Stimulated activated CD8-positive, alpha-beta memory T cell treated with anti-CD3 and anti-CD28 coated beads, Interleukin-4, amount 100 ng/mL, for 48 hours (primary cell): Measurements from ENCODE around the gene EYS.
"Not testable (repeated sequence)": the region's sequence is repeated elsewhere in the genome, so short reads cannot be mapped to it uniquely, and the experiment has no call there.

Experiments used
- DNase-seq: peaks from one replicate; pipeline ENCODE4 v3.0.0-alpha.2; 2020

The EYS gene

DNA sequence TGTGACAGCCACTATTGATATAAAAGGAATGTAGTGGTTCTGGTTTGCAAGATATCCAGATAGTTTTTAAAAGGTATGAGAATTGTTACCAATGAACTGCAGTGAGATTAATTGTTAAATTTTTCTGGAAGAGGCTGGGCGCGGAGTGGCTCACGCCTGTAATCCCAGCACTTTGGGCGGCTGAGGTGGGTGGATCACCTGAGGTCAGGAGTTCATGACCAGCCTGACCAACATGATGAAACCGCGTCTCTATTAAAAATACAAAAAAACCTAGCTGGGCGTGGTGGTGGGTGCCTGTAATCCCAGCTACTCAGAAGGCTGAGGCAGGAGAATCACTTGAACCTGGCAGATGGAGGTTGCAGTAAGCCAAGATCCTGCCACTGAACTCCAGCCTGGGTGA is 1906.6 kb downstream of the EYS start:
- not testable (repeated sequence) for DNase-seq

DNA sequence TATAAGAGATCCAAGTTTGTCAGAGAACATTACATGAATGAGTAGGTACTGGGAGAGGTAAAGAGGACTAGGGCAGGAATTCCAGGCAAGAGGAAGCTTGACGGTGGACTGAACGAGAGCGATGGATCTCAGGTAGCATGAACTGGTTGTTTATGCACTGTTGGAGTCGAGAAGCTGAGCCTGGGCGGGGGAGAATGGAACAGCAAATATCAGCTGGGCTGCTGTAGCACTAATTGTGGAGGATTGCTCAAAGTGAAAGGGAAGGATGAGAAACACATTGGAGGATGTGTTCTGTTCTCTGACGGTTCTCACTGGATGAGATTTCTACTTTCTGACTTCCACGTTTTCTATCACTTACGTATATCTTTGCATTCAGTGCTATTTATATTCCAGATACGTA is 1907.2 kb downstream of the EYS start:
- DNase-seq: no peak

DNA sequence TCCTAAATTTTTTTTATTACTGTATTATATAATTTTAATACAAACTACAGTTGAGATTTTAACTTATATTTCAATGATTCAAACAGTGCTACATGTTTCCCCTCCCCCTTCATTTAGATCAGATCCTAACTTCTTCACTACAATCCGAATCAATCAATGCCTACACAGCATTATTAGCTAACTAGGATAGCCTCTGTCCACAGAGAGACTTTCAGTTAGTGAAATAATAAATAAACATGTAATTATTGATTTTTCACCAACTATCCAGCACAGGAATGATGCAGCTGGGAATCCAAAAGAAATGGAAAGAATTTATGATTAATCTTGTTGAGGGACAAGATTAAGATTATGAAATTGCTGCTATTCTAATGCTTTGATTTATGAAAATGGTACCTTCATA is 1907.7 kb downstream of the EYS start:
- no peak for DNase-seq

DNA sequence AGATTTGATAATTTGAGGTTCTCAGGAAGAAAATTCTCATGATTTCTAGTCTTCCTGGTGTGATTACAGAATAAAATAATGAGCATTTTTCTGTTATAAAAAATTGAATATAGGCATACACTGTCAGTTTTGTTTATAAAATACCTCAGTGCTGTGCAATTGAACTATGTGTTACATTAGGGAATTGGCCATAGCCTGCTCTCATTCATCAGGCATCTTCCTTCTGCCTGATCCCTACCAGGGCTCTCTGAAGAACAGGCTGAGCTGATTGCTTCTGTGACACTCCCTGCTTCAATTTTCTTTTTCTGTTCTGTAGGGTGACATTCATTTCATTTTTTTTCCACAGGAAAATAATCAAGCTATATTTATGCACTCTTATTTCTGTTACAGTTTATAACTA is 1908.6 kb downstream of the EYS start:
- DNase-seq: no peak

DNA sequence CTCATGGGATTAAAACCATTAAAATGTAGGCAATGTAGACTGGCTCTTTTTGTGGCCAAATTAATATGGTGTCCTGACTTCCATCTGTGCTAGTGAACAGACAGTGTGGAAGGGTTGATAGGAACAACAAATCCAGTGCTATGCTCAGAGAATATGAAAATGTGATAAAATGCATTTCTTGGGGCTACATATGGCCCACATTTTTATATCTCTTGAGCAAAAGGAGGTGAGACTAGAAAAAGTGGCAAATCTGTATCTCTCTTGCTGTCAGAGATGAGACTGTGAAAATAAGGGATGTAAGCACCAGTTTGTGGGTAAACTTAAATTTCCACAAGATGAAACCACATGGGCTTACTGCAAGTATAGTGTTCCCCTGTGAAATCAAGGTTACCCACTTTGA is 1909.3 kb downstream of the EYS start:
- no peak for DNase-seq

DNA sequence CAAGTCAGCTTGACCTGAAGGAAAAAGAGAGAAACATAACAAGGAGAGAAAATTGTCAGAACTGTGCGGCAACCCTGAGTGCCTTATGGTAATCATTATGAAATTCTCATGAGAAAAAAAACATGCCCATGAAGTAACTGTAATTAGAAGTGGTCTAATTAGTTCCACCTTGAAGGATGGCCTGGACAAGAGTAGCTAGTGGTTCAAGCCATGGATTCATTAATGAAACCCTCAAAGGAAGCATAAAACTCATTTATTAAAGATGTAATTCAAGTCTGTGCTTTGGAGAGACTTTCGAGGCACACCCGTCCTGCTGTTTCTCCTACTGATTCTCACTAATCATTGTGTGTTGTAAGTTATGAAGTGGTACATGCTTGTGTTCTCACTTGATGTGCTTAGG is 1911.2 kb downstream of the EYS start:
- DNase-seq: no peak

DNA sequence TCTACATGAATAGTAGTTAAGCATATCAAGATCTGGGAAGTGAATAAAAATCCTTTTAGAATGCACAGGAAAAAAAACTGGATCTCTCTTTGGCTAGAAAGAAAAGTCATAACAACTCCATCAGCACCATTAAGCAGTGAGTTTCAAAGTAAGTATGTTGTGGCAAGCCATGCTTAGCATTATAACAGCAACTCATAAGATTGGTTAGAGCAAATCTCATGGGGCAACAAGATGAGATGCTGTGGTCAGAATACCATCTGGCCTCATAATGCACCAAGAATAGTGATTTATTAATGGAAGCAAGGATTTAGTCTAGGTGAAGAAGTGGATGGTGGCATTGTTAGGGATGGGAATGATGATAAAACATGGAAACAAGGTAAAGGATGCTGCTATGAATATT is 1912.0 kb downstream of the EYS start:
- DNase-seq: no peak

DNA sequence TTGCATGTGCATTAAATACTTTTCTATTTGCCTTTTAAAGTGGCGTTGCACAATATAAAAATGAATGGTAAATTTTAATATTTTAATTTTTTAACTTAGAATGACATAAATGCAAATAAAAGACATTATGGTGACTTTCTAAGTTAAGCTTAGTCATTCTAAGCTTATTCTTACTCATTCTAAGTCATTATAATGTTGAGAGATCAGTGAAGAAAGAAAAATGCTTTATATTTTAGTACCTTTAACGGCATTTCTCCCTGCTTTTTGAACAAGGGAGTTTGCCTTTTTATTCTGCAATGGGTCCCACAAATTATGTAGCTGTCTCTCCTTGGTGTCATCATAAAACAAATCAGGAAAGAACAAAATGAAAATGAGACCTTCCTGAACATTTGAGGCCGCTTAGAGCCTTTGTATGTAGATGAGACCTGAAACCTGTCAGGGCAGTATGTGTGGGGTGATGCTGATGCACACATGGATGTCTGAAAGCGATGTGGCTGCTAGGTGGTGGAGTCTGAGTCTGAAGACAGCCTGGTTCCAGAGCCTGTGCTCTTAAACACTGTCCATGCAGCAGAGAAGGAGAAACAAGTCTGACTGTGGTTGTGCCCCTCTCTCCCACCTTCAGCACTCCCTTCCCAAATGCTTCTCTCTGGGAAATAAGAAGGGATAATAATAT is 1913.4 kb downstream of the EYS start:
- DNase-seq: no peak

DNA sequence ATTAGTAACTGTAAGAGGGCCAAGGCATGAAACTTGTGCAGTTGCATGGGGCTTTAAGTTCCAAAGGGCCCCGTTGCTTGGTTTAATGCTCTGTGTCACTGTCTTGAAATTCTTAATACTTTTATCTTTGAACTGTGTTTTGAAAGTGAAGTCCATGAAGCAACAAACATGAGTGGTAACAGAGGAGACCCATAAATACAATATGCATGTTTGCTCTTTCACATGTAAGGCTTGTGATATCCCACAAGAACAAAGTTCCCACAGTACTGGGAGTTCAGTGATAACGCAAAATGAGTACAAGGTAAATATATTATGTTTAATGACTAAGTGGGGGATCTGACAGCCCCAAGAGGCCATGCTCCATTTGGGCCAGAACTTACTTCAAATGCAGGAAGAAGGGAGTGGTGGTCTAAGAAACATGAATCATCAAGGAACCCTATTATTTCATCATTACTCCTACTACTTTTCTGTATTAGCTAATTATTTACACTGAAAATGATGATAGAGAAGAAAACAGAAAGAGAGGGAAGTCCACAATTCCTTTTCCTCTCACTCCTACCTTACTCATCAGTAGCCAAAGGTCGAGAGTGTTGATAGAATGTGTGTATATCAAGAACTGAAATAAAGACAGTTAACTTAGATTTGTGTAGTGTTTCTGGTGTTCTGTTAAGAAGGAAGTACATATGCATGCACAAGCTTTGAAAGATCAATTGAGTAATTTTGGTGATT is 1914.1 kb downstream of the EYS start:
- DNase-seq: no peak

DNA sequence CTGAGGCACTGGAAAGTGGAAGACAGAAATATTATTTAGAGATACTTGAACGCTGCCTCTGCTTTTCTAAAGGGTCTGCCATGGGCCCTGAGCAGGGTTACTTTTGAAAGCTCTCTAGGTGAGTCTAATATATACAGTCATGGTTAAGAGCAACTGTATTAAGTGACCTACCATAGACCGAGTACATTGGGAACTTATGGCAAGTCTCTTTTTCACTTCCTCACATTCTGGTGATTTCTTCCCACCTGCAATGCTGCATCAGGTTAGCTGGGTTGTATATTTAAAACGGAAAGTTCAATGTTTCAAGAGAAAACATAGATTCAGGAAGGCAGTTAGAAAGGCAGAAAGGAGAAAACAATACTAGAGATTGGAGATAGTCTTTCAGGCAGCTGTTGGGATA is 1916.7 kb downstream of the EYS start:
- no peak for DNase-seq

DNA sequence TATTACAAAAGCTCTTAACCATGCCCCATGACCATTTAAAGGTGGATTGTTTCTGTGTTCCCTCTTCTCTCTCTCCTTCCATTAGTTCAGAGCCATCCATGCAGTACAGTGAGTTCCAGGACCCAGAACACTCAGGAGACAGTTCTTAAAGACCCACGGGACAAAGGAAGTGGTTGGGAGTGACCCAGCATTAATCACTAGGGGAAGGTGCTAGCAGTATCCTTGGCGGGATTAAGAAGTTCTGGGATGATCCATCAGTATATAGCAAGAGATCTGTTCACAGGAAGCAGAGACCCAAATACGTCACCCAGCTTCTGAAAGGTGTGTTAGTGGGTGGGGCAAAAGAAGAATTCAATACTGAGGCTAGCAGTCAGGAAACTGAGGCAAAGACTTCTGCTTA is 1917.3 kb downstream of the EYS start:
- no peak for DNase-seq

DNA sequence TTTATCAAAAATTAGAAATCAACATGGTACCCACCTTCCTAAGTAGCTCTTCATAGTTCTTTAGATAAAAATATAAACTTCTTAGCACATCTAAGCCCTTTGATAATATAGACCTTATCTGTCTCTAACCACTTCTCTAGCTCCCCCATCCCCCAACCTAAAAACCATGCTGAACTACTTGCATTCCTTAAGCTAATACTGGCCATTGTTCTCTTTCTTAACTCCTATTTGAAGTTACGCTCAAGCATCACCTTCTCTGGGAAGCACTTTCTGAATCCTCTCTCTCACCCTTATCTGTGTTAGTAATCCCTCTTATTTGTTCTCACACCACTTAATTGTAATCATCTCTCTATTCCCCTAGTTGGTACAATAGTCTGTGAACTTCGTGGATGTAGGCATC is 1918.5 kb downstream of the EYS start:
- no peak for DNase-seq

DNA sequence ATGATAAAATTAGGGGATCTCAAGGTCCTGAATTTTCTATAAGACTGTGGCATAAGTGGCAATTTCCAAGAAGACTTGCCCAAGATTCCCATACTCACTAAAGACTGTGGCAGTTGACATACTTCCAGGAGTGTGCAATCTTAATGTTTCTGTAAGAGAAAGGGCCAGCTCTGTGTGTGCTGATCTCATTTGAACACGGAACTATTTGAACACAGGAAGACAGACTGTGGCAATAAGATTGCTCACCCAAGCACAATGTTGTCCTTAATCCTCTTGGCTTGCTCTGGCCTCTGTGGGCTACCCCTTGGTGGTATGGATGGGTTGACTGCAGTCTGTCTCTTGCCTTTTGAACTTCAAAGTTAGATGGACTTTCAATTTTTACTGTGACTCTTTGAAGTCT is 1920.0 kb downstream of the EYS start:
- no peak for DNase-seq

DNA sequence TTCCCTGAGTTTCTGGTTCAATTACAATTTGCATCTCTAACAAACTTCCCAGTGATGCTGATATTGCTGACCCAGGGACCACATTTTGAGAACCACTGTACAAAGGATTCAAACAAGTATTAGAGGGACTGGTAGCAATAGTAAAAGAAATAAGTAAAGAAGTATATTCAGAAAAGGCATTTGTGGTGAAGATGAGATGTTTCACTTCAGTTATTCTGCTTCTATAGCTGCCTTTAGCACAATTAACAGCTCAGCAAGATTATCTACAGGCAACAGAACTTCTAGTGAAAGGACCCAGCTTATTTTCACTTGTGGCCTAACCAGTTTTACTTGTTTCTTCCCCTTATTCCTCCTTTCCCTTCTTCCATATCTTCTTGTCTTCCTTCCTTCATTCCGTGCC is 1922.0 kb downstream of the EYS start:
- no peak for DNase-seq

DNA sequence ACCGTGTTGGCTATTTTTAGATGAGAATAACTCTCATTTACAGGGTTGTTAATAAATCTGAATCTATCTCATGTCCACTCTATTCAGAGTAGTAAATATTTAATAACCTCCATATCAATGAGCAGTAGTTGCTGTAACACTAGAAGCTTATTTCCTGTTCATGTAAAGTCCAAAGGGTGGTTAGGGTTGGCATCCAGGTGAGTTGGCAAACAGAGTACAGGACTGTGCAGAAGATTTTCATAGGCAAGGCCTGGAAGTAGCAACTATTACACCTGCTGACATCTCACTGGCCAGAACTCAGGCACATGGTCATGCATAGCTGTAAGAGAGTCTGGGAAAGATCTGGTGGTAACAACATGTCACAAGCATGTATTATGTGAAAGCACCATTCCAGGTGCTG is 1923.9 kb downstream of the EYS start:
- no peak for DNase-seq

DNA sequence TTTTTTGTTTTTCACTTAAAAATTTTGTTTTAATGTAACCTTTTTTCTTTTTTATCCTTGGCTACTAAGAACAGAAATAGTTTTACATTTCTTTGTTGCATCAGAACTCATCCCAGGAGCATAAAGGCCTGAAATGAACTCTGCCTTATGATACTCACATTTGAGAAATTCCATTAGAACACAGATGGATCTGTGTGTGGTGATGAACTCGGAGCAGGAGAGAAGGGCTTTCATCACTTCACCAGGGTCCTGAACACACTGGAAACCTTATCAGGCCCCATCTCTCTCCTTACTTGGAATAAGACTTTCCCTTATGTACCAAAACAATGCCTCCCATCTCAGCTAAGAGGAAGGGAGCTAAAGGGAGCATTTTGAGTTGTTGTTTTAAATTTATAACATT is 1932.1 kb downstream of the EYS start:
- DNase-seq: no peak

DNA sequence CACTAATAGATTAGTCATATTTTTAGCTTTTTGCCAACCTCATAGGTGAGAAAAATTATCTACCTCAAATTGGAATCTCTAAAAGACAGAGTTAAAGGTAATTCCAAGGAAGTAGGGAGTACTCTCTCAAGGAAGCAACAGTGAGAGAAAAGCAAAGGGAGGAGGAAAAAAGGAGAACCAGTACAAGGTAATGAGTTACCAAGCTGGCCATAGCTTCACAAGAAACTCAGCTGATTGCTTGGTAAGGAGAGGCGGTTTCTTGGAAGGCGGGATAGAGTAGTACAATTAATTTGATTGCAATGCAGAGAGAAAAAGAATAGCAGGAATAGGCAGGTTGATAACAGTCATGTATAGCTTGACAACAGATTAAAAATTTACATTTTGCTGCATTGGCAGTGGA is 1933.8 kb downstream of the EYS start:
- no peak for DNase-seq

DNA sequence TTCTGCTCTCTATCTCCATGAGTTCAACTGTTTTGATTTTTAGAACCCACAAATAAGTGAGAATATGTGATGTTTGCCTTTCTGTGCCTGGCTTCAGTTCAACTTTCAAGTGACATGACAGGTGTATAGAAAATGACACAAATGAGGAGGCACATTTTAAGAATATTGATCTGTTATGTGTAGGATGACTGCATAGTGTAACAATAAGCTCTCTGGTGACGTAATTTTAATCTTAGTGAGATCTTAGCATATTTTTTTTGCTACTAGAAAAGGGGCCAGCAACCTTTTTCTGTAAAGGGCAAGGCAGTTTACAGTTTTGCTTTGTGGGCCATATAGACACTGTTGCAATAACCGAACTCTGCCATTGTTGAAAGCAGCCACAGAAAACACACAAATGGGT is 1941.2 kb downstream of the EYS start:
- no peak for DNase-seq

DNA sequence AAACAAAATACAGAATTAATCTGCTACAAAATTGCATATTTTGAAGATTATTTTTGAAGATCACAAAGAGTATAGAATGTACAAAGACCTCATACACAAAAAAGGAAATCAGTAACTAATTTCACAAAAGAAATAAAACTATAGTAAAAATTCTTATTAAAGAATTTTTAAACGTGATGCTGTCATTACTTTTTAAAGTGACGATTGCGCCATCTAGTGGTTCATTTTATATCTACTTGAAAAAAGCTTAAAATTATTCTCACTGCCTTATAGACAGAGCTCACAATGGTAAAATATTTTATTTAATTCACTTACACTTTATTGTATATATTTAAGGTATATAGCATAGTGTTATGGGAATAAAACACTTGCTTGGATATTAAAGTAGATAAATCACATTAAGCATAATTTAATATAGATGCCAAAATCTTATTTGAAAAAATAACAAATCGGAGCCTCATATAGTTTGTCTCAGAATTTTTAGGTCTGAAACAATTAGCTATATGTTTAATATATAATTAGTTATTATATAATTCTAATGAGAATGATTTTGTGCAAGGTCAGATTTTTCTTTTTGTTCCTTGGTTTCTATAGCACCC is 1942.6 kb downstream of the EYS start:
- no peak for DNase-seq

DNA sequence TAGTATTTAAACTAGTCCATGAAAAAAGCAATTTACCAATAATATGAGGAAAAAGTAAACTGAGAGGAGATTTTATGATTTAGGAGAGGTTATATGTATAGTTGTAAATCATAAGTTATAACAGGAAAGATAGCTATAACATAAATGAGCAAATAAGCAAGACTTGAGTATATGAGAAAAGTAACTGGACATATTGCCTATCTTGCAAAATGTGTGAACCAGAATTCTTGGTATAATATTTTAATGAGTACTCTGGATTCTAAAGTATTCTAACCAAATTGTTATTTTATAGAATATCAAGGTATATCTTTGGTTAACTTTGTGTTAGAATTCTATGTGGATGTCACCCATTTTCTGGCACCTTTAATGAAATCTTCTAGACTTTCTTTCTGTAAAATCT is 1946.8 kb downstream of the EYS start:
- no peak for DNase-seq

DNA sequence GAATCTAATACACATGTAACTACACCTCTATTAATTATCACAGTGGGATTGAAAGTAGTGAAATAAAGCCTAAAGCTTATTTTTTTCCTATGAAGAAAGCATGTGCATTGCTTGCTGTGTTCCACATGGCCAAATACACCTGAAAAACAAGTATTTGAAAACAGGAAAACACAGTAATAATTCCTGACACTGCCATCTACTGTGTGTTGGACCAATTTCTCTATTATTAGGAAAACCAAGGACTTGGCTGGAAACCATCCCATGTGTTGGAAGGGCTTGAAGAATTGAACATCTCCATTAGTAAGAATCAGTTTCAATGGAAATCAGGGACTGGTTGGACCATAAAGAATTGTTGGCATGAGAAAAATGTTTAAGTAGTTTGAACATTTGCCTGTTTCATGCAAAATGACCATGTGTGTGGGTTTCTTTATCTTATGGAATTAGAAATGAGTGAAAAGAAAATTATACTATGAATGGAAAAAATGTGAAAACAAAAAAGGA is 1947.4 kb downstream of the EYS start:
- no peak for DNase-seq

DNA sequence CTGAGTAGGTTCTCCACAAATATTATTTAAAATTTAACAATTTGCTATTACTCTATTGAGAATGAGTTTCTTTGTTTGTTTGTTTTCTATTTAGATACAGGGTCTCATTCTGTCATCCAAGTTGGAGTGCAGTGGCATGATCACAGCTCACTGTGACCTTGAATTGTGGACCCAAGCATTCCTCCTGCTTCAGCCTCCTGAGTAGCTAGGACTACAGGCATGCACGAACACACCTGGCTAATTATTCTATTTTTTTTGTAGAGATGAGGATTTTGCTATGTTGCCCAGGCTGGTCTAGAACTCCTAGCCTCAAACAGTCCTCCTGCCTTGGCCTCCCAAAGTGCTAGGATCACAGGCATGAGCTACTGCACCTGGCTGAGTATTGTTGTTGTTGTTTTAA is 1949.2 kb downstream of the EYS start:
- DNase-seq: no peak

DNA sequence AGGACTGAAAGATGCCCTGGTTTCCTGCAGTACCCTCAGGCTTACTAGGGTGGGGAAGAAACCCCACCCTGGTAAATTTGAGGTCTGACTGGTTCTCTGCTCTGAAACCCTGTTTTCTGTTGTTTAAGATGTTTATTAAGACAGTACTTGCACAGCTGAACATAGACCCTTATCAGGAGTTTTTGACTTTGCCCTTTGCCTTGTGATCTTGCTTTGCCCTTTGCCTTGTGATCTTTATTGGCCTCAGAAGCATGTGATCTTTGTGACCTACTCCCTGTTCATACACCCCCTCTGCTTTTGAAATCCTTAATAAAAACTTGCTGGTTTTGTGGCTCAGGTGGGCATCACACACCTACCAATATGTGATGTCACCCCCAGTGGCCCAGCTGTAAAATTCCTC is 1949.8 kb downstream of the EYS start:
- DNase-seq: not testable (repeated sequence)

DNA sequence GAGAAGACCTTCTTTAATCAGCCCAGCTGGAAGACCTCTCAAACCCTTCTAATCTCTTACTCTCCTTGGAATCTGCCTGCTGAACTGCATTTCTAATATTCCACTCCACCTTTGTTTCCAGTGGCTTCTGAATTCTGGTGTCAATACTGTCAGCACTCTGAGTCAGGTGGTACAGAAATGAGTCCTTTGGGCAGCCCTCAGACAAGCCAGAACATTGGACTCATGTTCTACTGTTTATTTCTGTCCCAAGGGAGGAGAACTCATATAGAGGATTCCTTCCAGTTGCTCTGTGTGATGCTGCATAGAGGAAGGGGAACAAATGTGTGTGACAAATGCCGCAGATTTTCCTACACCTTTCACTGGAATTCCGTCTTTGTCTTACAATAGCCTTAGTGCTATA is 1956.6 kb downstream of the EYS start:
- no peak for DNase-seq

DNA sequence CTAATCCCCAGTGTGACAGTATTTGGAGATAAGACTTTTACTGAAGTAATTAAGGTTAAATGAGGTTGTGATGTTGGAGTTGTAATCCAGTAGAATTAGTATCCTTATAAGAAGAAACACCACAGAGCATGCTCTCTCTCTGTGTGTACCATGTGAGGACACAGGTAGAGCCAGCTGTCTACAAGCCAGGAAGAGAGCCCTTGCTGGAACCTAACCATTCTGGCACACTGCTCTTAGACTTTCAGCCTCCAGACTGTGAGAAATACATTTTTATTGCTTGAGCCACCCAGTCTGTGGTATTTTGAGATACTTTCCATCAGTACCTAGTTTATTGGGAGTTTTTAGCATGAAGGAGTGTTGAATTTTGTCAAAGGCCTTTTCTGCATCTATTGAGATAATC is 1961.2 kb downstream of the EYS start:
- DNase-seq: no peak
